ENCODE measurements around the gene NEXN. TPM values are rescaled to one million over a fixed set of nuclear protein-coding genes. Genes with fewer than 3 reads are reported as not detected.

NEXN gene
- polyA plus RNA-seq, 4 donors = 4.0 to 11.8 (median 6.8) TPM

- FAIRE-seq (no peak), DNase-seq (no peak)
- Histone ChIP-seq H3K4me1 (ENCODE audit: control insufficient read depth in 3 of 3, insufficient read depth in 2 of 3, low read depth in 1 of 3, low read length in 2 of 3) (no peaks in the 10 kb centered on the region), H3K27me3 (ENCODE audit: control insufficient read depth in 3 of 3, insufficient read depth in 3 of 3, low read length in 3 of 3) (no peaks in the 10 kb centered on the region), H3K4me3 (ENCODE audit: low read depth in 1 of 3, low read length in 3 of 3) (no peak overlapping the region), H3K36me3 (ENCODE audit: control insufficient read depth in 3 of 3, insufficient read depth in 2 of 3, low read depth in 1 of 3, low read length in 3 of 3) (peaks cover 0 to 7% (median 0%) of the 10 kb centered on the region in 3 donors), H3K27ac (ENCODE audit: low read depth in 1 of 3, low read length in 2 of 3) (no peak overlapping the region), H3K9me3 (ENCODE audit: control insufficient read depth in 2 of 2, insufficient read depth in 1 of 2, low read depth in 1 of 2, low read length in 1 of 2) (peaks cover 0 to 2% of the 10 kb centered on the region in 2 donors)
- WGBS, 3 donors = 90 to 97% (median 93%) methylated on average over 2 of the region's 2 CpGs
Observed at GRCh38 chr1:77859248-77859647, 29.2 kb upstream of the NEXN start.

- Histone ChIP-seq H3K36me3 (ENCODE audit: control insufficient read depth in 3 of 3, insufficient read depth in 2 of 3, low read depth in 1 of 3, low read length in 3 of 3) (peaks cover 3 to 23% (median 5%) of the 10 kb centered on the region in 3 donors), H3K4me1 (ENCODE audit: control insufficient read depth in 3 of 3, insufficient read depth in 2 of 3, low read depth in 1 of 3, low read length in 2 of 3) (no peaks in the 10 kb centered on the region), H3K4me3 (ENCODE audit: low read depth in 1 of 3, low read length in 3 of 3) (no peak overlapping the region), H3K27me3 (ENCODE audit: control insufficient read depth in 3 of 3, insufficient read depth in 3 of 3, low read length in 3 of 3) (no peaks in the 10 kb centered on the region), H3K27ac (ENCODE audit: low read depth in 1 of 3, low read length in 2 of 3) (no peak overlapping the region), H3K9me3 (ENCODE audit: control insufficient read depth in 2 of 2, insufficient read depth in 1 of 2, low read depth in 1 of 2, low read length in 1 of 2) (no peaks in the 10 kb centered on the region)
- WGBS, 3 donors = 83 to 89% (median 88%) methylated on average over 4 of the region's 4 CpGs
- FAIRE-seq (no peak), DNase-seq (no peak)
Observed at GRCh38 chr1:77866296-77866695, 22.1 kb upstream of the NEXN start.

GRCh38 chr1:77872645-77873044, 15.8 kb upstream of the NEXN start:
- H3K27ac ChIP-seq (ENCODE audit: low read depth in 1 of 3, low read length in 2 of 3) = no peak overlapping the region
- H3K4me3 ChIP-seq (ENCODE audit: low read depth in 1 of 3, low read length in 3 of 3) = no peak overlapping the region
- H3K27me3 ChIP-seq (ENCODE audit: control insufficient read depth in 3 of 3, insufficient read depth in 3 of 3, low read length in 3 of 3) = no peaks in the 10 kb centered on the region
- 95 to 100% (median 100%) methylated on average over 1 of the region's 1 CpG for WGBS, 3 donors
- H3K4me1 ChIP-seq (ENCODE audit: control insufficient read depth in 3 of 3, insufficient read depth in 2 of 3, low read depth in 1 of 3, low read length in 2 of 3) = no peaks in the 10 kb centered on the region
- H3K9me3 ChIP-seq (ENCODE audit: control insufficient read depth in 2 of 2, insufficient read depth in 1 of 2, low read depth in 1 of 2, low read length in 1 of 2) = no peaks in the 10 kb centered on the region
- no peak for FAIRE-seq
- peaks cover 0 to 4% (median 0%) of the 10 kb centered on the region in 3 donors for H3K36me3 ChIP-seq (ENCODE audit: control insufficient read depth in 3 of 3, insufficient read depth in 2 of 3, low read depth in 1 of 3, low read length in 3 of 3)
- no peak for DNase-seq

GRCh38 chr1:77873461-77873860, 15.0 kb upstream of the NEXN start:
- no peak overlapping the region for H3K4me3 ChIP-seq (ENCODE audit: low read depth in 1 of 3, low read length in 3 of 3)
- no peaks in the 10 kb centered on the region for H3K4me1 ChIP-seq (ENCODE audit: control insufficient read depth in 3 of 3, insufficient read depth in 2 of 3, low read depth in 1 of 3, low read length in 2 of 3)
- H3K27me3 ChIP-seq (ENCODE audit: control insufficient read depth in 3 of 3, insufficient read depth in 3 of 3, low read length in 3 of 3) = no peaks in the 10 kb centered on the region
- DNase-seq = no peak
- no peak for FAIRE-seq
- WGBS, 3 donors = 91 to 97% (median 94%) methylated on average over 1 of the region's 1 CpG
- no peak overlapping the region for H3K27ac ChIP-seq (ENCODE audit: low read depth in 1 of 3, low read length in 2 of 3)
- no peaks in the 10 kb centered on the region for H3K9me3 ChIP-seq (ENCODE audit: control insufficient read depth in 2 of 2, insufficient read depth in 1 of 2, low read depth in 1 of 2, low read length in 1 of 2)
- no peaks in the 10 kb centered on the region for H3K36me3 ChIP-seq (ENCODE audit: control insufficient read depth in 3 of 3, insufficient read depth in 2 of 3, low read depth in 1 of 3, low read length in 3 of 3)

GRCh38 chr1:77874804-77875445, 13.5 kb upstream of the NEXN start:
- H3K9me3 ChIP-seq (ENCODE audit: control insufficient read depth in 2 of 2, insufficient read depth in 1 of 2, low read depth in 1 of 2, low read length in 1 of 2) = no peaks in the 10 kb centered on the region

GRCh38 chr1:77876884-77877283, 11.5 kb upstream of the NEXN start:
- Histone ChIP-seq H3K4me3 (ENCODE audit: low read depth in 1 of 3, low read length in 3 of 3) (no peak overlapping the region), H3K27me3 (ENCODE audit: control insufficient read depth in 3 of 3, insufficient read depth in 3 of 3, low read length in 3 of 3) (no peaks in the 10 kb centered on the region), H3K9me3 (ENCODE audit: control insufficient read depth in 2 of 2, insufficient read depth in 1 of 2, low read depth in 1 of 2, low read length in 1 of 2) (no peaks in the 10 kb centered on the region), H3K36me3 (ENCODE audit: control insufficient read depth in 3 of 3, insufficient read depth in 2 of 3, low read depth in 1 of 3, low read length in 3 of 3) (no peaks in the 10 kb centered on the region), H3K4me1 (ENCODE audit: control insufficient read depth in 3 of 3, insufficient read depth in 2 of 3, low read depth in 1 of 3, low read length in 2 of 3) (no peaks in the 10 kb centered on the region), H3K27ac (ENCODE audit: low read depth in 1 of 3, low read length in 2 of 3) (no peak overlapping the region)
- DNase-seq (no peak), FAIRE-seq (no peak)
- WGBS, 3 donors = 94 to 95% (median 94%) methylated on average over 4 of the region's 4 CpGs

More at GRCh38 chr1:77874804-77875445, 13.5 kb upstream of the NEXN start:
- Histone ChIP-seq H3K4me1 (ENCODE audit: control insufficient read depth in 3 of 3, insufficient read depth in 2 of 3, low read depth in 1 of 3, low read length in 2 of 3) (no peaks in the 10 kb centered on the region), H3K4me3 (ENCODE audit: low read depth in 1 of 3, low read length in 3 of 3) (no peak overlapping the region), H3K27ac (ENCODE audit: low read depth in 1 of 3, low read length in 2 of 3) (no peak overlapping the region), H3K36me3 (ENCODE audit: control insufficient read depth in 3 of 3, insufficient read depth in 2 of 3, low read depth in 1 of 3, low read length in 3 of 3) (no peaks in the 10 kb centered on the region), H3K27me3 (ENCODE audit: control insufficient read depth in 3 of 3, insufficient read depth in 3 of 3, low read length in 3 of 3) (no peaks in the 10 kb centered on the region)
- 96 to 98% (median 98%) methylated on average over 4 of the region's 4 CpGs for WGBS, 3 donors
- no peak for DNase-seq
- FAIRE-seq = no peak

GRCh38 chr1:77881061-77881460, 7.4 kb upstream of the NEXN start:
- no peak overlapping the region for H3K4me3 ChIP-seq (ENCODE audit: low read depth in 1 of 3, low read length in 3 of 3)
- WGBS, 3 donors = 92 to 100% (median 94%) methylated on average over 1 of the region's 1 CpG
- no peak for FAIRE-seq

GRCh38 chr1:77882411-77882810, 6.0 kb upstream of the NEXN start:
- H3K9me3 ChIP-seq (ENCODE audit: control insufficient read depth in 2 of 2, insufficient read depth in 1 of 2, low read depth in 1 of 2, low read length in 1 of 2) = peaks cover 0 to 1% of the 10 kb centered on the region in 2 donors
- H3K36me3 ChIP-seq (ENCODE audit: control insufficient read depth in 3 of 3, insufficient read depth in 2 of 3, low read depth in 1 of 3, low read length in 3 of 3) = no peaks in the 10 kb centered on the region
- DNase-seq (no peak), FAIRE-seq (no peak)
- H3K27me3 ChIP-seq (ENCODE audit: control insufficient read depth in 3 of 3, insufficient read depth in 3 of 3, low read length in 3 of 3) = no peaks in the 10 kb centered on the region
- 54 to 70% (median 66%) methylated on average over 2 of the region's 2 CpGs for WGBS, 3 donors
- no peak overlapping the region for H3K27ac ChIP-seq (ENCODE audit: low read depth in 1 of 3, low read length in 2 of 3)
- peaks cover 0 to 1% (median 0%) of the 10 kb centered on the region in 3 donors for H3K4me1 ChIP-seq (ENCODE audit: control insufficient read depth in 3 of 3, insufficient read depth in 2 of 3, low read depth in 1 of 3, low read length in 2 of 3)
- H3K4me3 ChIP-seq (ENCODE audit: low read depth in 1 of 3, low read length in 3 of 3) = no peak overlapping the region

More at GRCh38 chr1:77881061-77881460, 7.4 kb upstream of the NEXN start:
- no peaks in the 10 kb centered on the region for H3K9me3 ChIP-seq (ENCODE audit: control insufficient read depth in 2 of 2, insufficient read depth in 1 of 2, low read depth in 1 of 2, low read length in 1 of 2)
- no peak overlapping the region for H3K27ac ChIP-seq (ENCODE audit: low read depth in 1 of 3, low read length in 2 of 3)
- no peak for DNase-seq
- H3K27me3 ChIP-seq (ENCODE audit: control insufficient read depth in 3 of 3, insufficient read depth in 3 of 3, low read length in 3 of 3) = no peaks in the 10 kb centered on the region
- H3K36me3 ChIP-seq (ENCODE audit: control insufficient read depth in 3 of 3, insufficient read depth in 2 of 3, low read depth in 1 of 3, low read length in 3 of 3) = no peaks in the 10 kb centered on the region
- H3K4me1 ChIP-seq (ENCODE audit: control insufficient read depth in 3 of 3, insufficient read depth in 2 of 3, low read depth in 1 of 3, low read length in 2 of 3) = no peaks in the 10 kb centered on the region

All from small intestine (tissue), 7 donors.